ENCODE measurements around the gene ELF3. TPM values are rescaled to one million over a fixed set of nuclear protein-coding genes. Genes with fewer than 3 reads are reported as not detected.

Gene ELF3
- total and polyA plus RNA-seq, 2 of the 8 experiments (the other 6 are each of a cell fraction or from before 2014, with no cell fraction given): 17.3 to 25.0 TPM

GRCh38 chr1:201982623-201983379 is 27.6 kb upstream of the ELF3 start, which contains the start of gene RNPEP (continued):
- TF ChIP-seq ASH2L (IDR thresholded peaks at IDR 0.05; ENCODE audit: low read length) (peak; percentile 86), YY1 (IDR thresholded peaks at IDR 0.05; ENCODE audit: low read depth, low read length) (peak; percentile 63; the same call in 1 of the 2 replicates), EGR1 (IDR thresholded peaks at IDR 0.05; ENCODE audit: borderline replicate concordance, low read depth, low read length) (0 out of 2 replicates have a peak, but pooled peaks have one; percentile 12), GABPA (IDR thresholded peaks at IDR 0.05; ENCODE audit: borderline replicate concordance, insufficient read depth, low read length) (no peak), CBX5 (IDR thresholded peaks at IDR 0.05; ENCODE audit: low read depth, low read length) (no peak), PHF8 (conservative IDR thresholded peaks at IDR 0.05; ENCODE audit: low read depth, low read length) (peak; percentile 91), SIRT6 (IDR thresholded peaks at IDR 0.05; ENCODE audit: low read length) (no peak), JUN (IDR thresholded peaks at IDR 0.05; ENCODE audit: low read depth, low read length) (no peak), SP4 (IDR thresholded peaks at IDR 0.05; ENCODE audit: low read length) (no peak), TAF7 (optimal IDR thresholded peaks at IDR 0.05; ENCODE audit: borderline replicate concordance, low read depth, low read length) (peak; percentile 81), HDAC6 (IDR thresholded peaks at IDR 0.05; ENCODE audit: low read depth, low read length) (no peak), CHD1 (IDR thresholded peaks at IDR 0.05; ENCODE audit: low read depth, low read length) (no peak), SP2 (IDR thresholded peaks at IDR 0.05; ENCODE audit: low read length) (no peak), BACH1 (IDR thresholded peaks at IDR 0.05; ENCODE audit: low read length) (0 out of 2 replicates have a peak, but pooled peaks have one; percentile 6), RXRA (IDR thresholded peaks at IDR 0.05; ENCODE audit: insufficient read depth, low read depth, low read length) (no peak), MAX (IDR thresholded peaks at IDR 0.05) (no peak), EP300 (IDR thresholded peaks at IDR 0.05; ENCODE audit: borderline replicate concordance in 1 of 2, low read depth in 2 of 2, low read length in 2 of 2) (0 out of 3 replicates have a peak, but pooled peaks of 1 of the 2 experiments have one; percentile 6), JUND (IDR thresholded peaks at IDR 0.05; ENCODE audit: low read length) (no peak), KDM1A (IDR thresholded peaks at IDR 0.05; ENCODE audit: borderline replicate concordance, low read length) (0 out of 2 replicates have a peak, but pooled peaks have one; percentile 13), POLR2A (IDR thresholded peaks at IDR 0.05; ENCODE audit: control extremely low read depth in 1 of 2, low read depth in 2 of 2, low read length in 2 of 2) (peak; percentile 6 to 68)
- TF ChIP-seq, protein P1, sequence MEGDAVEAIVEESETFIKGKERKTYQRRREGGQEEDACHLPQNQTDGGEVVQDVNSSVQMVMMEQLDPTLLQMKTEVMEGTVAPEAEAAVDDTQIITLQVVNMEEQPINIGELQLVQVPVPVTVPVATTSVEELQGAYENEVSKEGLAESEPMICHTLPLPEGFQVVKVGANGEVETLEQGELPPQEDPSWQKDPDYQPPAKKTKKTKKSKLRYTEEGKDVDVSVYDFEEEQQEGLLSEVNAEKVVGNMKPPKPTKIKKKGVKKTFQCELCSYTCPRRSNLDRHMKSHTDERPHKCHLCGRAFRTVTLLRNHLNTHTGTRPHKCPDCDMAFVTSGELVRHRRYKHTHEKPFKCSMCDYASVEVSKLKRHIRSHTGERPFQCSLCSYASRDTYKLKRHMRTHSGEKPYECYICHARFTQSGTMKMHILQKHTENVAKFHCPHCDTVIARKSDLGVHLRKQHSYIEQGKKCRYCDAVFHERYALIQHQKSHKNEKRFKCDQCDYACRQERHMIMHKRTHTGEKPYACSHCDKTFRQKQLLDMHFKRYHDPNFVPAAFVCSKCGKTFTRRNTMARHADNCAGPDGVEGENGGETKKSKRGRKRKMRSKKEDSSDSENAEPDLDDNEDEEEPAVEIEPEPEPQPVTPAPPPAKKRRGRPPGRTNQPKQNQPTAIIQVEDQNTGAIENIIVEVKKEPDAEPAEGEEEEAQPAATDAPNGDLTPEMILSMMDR (IDR thresholded peaks at IDR 0.05; ENCODE audit: control extremely low read depth in 1 of 3, insufficient read depth in 1 of 3, low read depth in 1 of 3, low read length in 3 of 3): peak in 1 of 3 experiments; percentile 12; a peak in 1 of 4 replicates
